CD4-positive, alpha-beta T cell treated with Interleukin-6 at 100 ng/mL for 8 hours (primary cell): ENCODE data around the gene UBL3.

Experiments
- DNase-seq: peaks from one replicate; pipeline ENCODE4 v3.0.0-alpha.2; 2020; ENCODE audit warnings: mixed read lengths, low spot score

The UBL3 gene

GRCh38 chr13:29850213-29850898 lies at the start of gene UBL3:
Gene UBL3, minus strand, starts transcription at chr13:29850617. Its CDS starts 1,079 bp downstream, at chr13:29849538.
- peak; percentile 94 for DNase-seq

- no peak for DNase-seq
Observed at GRCh38 chr13:29897102-29897501, 46.7 kb upstream of the UBL3 start.

GRCh38 chr13:29893438-29893837 lies 43.0 kb upstream of the UBL3 start:
- no peak for DNase-seq

- no peak for DNase-seq
Observed at GRCh38 chr13:29892151-29892550, 41.7 kb upstream of the UBL3 start.

- no peak for DNase-seq
Observed at GRCh38 chr13:29889111-29889510, 38.7 kb upstream of the UBL3 start.

- DNase-seq = no peak
Observed at GRCh38 chr13:29888306-29888705, 37.9 kb upstream of the UBL3 start.

GRCh38 chr13:29887686-29888085 lies 37.3 kb upstream of the UBL3 start:
- DNase-seq = no peak

GRCh38 chr13:29887030-29887557 lies 36.7 kb upstream of the UBL3 start:
- DNase-seq = no peak

- DNase-seq = no peak
Observed at GRCh38 chr13:29886446-29886845, 36.0 kb upstream of the UBL3 start.

GRCh38 chr13:29885989-29886388 lies 35.6 kb upstream of the UBL3 start:
- no peak for DNase-seq

- DNase-seq = no peak
Observed at GRCh38 chr13:29884671-29885430, 34.4 kb upstream of the UBL3 start.

GRCh38 chr13:29883941-29884518 lies 33.6 kb upstream of the UBL3 start:
- no peak for DNase-seq

- no peak for DNase-seq
Observed at GRCh38 chr13:29882076-29882475, 31.7 kb upstream of the UBL3 start.

- no peak for DNase-seq
Observed at GRCh38 chr13:29878101-29878500, 27.7 kb upstream of the UBL3 start.

- no peak for DNase-seq
Observed at GRCh38 chr13:29877456-29878078, 27.1 kb upstream of the UBL3 start.

- no peak for DNase-seq
Observed at GRCh38 chr13:29875646-29876045, 25.2 kb upstream of the UBL3 start.

GRCh38 chr13:29868581-29868980 lies 18.2 kb upstream of the UBL3 start:
- DNase-seq = no peak

- DNase-seq = no peak
Observed at GRCh38 chr13:29865934-29866333, 15.5 kb upstream of the UBL3 start.

GRCh38 chr13:29861694-29862110 lies 11.3 kb upstream of the UBL3 start:
- DNase-seq = no peak

GRCh38 chr13:29859971-29860370 lies 9.6 kb upstream of the UBL3 start:
- no peak for DNase-seq

GRCh38 chr13:29858667-29859066 lies 8.2 kb upstream of the UBL3 start:
- DNase-seq = no peak

- no peak for DNase-seq
Observed at GRCh38 chr13:29858231-29858630, 7.8 kb upstream of the UBL3 start.

GRCh38 chr13:29857085-29857484 lies 6.7 kb upstream of the UBL3 start:
- no peak for DNase-seq
